Activated CD4-positive, alpha-beta T cell treated with anti-CD3 and anti-CD28 coated beads for 24 hours (primary cell): Measurements from ENCODE around the gene GTF3C5.
A peak's percentile ranks its signal among the peaks of the same experiment; 100 is the strongest.
"Not testable (repeated sequence)": the region's sequence is repeated elsewhere in the genome, so short reads cannot be mapped to it uniquely, and the experiment has no call there.

Experiments
- DNase-seq, 2 donors: peaks; one replicate each; pipeline ENCODE4 v3.0.0-alpha.2; 2020; ENCODE audit warnings: low read depth in 2 of 2

The GTF3C5 gene

DNA sequence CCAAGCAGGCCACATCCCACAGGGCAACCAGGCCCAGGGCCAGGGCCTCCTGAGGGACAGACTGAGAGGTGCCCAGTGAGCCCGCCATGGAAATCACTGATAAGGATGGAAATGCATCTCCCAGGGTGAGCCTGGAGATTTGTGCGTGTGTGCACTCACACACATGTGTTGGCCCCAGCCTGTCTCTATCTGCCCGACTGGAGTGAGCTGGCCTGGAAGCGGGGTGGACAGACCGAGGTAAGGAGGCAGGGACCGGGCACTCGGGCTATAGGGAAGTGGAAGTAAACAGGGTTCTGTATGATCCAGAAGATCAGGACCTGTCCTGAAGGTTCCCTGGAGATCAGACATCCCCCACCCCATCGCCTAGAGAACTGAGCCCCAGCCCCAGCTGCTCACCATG, 34.9 kb upstream of the GTF3C5 start:
- DNase-seq = no peak

DNA sequence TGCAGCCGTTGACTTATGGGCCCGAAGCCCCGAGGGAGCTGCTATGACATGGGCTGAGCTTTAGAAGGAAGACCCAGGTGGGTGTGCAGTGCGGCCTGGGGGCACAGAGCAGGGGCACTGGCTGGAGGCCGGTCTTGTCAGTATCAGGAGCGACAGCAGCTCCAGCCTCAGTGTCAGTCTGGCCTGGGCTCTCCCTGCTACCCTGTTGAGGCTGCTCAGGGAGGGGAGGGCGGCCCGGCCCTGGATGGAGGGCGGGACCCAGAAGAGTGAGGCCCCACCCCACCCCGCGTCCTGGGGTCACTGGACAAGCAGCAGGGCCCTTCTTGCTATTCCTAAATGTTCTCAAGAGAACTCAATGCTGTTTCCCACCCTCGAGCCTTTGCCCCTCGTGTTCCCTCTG, 34.3 kb upstream of the GTF3C5 start:
- DNase-seq = no peak

DNA sequence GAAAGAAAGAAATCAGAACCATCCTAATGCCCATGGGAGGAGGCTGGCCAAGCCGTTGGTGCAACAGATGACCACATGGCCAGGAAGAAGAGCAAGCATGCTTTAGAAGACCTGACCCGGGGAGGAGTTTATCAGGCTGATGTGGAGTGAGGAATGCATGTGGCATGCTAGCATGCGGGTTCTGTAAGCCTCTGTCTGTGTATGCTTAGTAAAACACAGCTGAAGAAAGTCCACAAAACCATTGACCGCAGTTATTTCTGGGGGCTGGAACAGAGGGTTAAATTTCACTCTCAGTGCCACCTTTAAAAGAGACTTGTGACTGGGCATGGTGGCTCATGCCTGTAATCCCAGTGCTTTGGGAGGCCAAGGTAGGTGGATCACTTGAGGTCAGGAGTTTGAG, 33.2 kb upstream of the GTF3C5 start:
- DNase-seq = no peak

DNA sequence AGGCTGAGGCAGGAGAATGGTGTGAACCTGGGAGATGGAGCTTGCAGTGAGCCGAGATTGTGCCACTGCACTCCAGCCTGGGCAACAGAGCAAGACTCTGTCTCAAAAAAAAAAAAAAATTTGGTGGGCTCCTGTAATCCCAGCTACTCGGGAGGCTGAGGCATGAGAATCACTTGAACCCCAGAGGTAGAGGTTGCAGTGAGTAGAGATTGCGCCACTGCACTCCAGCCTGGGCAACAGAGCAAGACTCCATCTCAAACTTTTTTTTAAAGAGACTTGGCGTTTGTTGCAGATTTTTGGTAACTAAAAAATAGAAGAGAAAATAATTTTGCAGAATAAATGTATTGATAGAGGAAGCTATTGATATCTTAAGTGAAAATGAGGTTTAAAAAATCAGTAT, 32.6 kb upstream of the GTF3C5 start:
- not testable (repeated sequence) for DNase-seq

DNA sequence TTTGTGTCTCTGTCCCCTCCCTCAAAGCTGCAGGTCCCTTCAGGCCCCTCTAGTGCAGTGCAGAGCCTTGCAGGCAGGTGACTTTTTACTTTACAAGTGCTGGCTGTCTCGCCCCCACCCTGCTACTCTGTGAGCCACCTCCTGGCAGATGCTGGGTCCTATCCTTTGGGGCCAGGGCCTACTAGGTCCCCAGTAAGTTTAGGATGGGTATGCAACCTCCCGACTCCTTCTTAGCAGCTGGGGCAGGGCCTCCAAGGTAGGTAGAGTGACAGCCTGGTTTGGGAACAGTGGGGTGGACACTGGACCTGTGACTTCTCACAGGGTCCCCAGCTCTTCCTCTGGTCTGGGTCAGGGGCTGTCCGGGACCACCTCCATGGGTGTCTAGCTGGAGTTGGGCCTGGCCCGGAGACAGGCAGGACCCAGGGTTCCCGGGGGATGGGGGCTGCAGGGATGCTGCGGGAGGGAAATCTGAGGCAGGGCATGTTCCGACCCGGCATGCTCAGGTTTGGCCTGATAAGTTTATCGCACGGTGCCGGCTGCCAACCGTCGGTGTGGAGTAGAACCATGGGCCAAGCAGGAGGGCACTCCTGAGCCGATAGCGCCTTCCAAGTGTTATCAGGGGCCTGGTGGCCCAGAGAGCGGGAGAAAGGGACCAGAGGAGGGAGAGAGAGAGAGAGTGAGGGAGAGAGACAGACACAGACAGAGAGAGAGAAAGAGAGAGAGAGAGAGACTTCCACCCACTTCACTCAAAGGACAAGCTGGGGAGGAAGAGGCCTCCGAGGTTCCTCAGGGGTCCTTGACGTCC, 31.8 kb upstream of the GTF3C5 start:
- DNase-seq = no peak

DNA sequence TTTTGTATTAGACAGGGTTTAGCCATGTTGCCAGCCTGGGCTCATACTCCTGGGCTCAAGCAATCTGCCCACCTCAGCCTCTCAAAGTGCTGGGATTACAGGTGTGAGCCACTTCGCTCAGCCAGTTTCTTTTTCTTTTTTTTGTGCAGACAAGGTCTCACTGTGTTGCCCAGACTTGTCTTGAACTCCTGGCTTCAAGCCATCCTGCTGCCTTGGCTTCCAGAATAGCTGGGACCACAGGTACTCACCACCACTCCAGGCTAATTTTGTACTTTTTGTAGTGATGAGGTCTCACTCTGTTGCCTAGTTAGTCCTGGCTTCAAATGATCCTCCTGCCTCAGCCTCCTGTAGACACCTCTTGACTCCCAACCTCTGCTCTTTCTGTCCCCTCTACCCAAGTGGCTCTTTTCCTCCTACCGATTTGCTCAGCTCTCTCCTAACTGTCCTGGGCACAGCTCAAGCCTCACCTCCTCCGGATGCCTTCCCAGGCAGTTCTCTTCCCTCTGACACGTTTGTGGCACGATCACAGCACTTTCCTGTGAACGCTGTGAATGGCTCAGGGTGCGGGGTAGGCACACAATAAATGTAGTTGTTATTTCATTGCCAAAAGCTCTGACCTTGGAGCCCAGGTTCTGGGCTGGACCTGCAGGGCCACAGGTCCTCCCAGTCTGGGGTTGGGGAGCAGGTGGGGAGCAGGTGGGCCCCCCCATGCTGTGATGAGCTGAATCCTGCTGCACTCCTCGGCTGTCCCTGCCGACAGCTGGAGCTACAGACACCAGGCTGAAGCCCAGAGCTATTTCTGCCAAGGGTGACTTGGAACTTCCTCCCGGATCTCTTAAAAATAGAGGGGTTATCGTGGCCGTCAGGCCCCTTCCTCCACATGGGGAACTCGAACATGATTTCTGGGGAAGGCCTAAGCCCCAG, 28.4 kb upstream of the GTF3C5 start:
- no peak for DNase-seq

DNA sequence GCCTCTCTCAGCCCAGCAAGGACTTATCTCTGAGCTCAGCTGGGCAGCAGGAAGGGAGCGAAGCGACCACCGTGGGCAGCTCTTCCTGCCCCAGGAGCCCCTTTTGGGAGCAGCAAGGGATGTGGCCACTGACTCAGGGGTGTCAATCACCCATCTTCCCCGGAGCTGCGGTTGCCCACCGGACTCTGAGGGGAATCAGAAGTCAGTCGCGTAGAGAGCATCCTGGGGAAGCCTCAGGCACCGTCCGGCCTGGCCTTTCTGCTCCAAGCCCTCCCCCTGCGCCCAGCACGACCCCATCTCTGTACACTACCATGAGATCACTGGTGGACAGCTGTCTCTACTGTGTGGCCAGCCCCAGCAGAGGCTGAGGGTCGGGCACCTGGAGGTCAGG, 27.7 kb upstream of the GTF3C5 start:
- no peak for DNase-seq

DNA sequence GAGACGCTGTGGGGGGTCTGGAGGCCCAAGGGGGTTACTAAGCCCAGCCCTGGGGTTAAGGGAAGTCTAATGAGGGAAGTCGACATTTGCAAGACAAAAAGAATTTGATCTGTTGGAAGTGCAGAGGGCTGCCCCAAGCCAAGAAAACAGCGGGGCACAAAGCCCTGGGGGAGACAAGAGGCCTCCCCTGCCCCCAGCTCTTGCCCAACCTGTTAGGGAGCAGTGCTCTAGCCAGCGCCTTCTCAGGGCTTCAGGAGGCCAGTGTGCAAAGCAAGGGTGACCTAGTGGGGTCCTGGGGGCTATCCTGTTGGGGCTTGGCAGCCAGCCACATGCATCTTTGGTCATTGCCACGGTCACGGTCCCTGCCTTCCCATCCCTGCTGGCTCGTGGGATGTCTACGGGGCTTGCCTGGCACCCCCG, 27.1 kb upstream of the GTF3C5 start:
- DNase-seq = no peak

DNA sequence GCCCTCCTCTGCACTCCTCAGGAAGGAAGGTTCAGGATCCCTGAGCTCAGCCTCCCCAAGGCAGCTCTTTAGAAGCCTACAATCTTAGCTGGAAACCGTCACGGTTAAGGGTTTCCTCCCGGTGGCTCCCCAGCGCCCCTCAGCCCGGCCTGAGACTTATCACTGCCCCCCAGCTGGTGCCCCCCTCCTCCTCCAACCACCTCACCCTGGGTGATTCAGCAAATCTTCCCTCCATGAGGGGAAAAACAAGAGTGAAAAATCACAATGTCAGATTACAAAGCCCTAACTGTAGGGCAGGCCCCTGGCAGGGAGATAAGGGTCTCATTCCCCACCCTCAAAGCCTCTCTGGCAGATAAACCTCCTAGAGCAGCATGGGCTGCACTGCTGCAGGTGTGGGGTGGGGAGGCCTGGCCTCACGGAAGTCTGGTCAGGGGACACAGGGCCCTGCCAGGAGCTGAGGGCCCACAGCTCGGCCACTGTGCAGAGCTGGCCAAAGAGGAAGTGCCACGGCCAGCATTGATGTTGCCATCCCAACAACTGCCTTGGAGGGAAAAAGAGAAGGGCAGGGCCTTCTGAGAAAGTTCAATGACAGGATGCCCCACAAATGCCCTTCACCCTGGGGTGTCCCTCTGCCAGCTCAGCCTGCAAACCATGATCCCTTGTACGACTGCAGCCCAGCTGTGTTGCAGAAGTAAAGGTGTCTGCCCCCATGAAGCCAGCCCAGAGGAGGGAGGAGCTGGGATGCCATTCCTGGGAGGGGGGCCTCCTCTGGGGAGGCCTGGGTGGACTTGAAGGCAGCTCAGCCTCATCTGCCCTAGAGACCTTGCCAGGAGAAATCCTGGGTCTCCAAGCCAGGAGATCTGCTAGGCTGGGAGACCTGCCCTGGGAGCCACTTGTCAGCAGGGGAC, 26.5 kb upstream of the GTF3C5 start:
- no peak for DNase-seq

DNA sequence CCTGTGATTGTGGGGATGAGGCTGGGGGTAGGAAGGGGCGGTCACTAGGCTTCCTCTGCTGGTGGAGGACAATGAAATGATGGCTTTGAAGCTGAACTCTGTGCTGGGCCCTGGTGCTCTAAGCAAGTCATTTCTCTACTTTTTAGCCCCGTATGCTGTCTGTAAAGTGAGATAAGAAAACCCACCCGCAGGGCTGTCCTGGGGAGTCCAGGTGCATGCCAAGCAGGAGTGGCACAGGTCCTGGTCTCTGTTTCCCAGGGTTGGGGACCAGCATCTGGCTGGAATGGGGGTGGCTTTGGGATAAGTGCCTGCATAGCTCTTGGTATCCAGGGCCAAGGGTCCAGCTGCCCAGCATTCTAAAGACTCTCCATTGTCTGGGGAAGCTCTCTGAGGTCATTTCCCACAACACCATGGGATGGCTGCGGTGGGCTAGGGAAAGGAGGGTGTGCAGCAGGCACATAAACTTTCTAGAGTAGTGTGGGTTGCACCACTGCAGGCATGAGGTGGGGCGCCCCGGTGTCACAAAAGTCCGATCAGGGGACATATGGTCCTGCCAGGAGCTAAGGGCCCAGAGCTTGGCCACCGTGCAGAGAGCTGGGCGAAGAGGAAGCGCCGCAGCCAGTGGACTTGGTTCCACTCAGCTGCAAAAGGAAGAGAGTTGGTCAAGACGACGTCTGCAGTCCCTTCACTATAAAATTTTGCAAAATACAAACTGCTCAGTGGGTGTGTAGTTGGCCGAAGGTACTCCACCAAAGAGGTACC, 25.6 kb upstream of the GTF3C5 start:
- DNase-seq = no peak

DNA sequence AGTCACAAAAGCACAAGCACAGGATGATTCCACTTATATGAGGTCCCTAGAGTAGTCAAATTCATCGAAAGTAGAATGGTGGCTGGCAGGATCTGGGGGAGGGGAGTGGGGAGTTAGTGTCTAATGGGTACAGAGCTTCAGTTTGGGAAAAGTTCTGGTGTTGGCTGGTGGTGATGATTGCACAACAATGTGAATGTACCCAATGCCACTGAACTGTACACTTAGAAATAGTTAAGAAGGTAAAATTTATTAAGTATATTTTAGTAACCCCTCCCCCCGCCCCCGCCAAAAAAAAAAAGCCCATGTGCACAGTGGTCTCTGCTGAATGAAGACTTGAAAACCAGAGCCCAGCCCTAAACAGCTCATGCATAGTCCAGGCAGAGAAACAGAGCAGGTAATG, 24.8 kb upstream of the GTF3C5 start:
- no peak for DNase-seq

DNA sequence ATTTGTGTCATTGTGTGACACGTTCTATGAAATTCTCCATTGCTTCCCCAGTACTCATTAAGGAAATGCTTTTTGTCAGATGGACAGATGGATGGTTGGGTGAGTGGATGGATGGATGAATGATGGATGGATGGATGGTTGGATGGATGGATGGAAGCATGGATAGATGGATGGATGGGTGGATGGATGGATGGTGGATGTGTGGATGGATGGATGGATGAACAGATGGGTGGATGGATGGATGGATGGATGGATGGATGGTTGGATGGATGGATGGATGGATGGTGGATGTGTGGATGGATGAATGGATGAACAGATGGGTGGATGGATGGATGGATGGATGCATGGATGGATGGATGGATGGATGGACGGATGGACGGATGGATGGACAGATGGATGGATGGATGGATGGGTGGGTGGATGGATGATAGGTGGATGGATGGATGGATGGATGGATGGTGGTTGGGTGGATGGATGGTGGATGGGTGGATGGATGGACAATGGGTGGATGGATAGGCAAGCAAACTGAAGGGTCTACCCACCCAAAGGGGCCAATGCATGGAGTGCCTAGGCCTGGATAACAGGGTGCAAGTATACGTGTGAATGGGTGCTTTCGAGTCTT, 24.0 kb upstream of the GTF3C5 start:
- no peak for DNase-seq

DNA sequence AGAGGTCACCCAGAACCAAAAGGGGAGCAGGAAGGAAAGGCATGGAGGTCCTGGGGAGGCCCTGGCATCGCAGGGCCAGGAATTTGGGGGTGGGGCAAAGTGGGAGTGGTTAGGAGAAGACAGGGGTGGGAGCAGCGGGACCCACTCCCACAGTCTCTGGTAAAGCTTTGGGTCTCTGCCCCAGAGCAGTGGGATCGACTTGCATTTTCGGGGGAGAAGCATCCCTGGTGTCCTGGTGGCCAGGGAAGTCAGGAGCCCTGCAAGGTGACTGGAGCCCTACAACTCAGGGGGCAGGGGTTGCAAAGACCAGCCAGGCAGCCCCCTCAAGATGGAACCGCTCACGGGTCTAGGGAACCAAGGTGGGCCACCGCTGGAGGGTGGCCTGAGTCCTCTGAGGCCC, 22.4 kb upstream of the GTF3C5 start:
- DNase-seq = no peak

DNA sequence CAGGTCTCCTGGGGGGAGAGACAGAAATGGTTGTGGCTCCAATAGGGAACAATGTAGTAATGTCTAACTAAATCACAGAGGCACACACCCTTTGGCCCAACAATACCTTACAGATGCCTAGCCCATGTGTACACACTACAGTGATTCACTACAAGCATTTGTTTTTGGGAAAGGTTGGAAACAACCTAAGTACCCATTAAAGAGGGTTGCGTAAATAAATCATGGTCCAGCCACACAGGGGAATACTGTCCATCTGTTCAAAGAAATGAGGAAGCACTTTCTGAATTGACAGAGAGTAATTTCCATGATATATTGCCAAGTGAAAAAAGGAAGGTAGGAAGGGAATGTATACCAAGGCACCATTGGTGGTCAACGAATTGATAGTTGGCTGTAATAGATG, 22.0 kb upstream of the GTF3C5 start:
- no peak for DNase-seq

DNA sequence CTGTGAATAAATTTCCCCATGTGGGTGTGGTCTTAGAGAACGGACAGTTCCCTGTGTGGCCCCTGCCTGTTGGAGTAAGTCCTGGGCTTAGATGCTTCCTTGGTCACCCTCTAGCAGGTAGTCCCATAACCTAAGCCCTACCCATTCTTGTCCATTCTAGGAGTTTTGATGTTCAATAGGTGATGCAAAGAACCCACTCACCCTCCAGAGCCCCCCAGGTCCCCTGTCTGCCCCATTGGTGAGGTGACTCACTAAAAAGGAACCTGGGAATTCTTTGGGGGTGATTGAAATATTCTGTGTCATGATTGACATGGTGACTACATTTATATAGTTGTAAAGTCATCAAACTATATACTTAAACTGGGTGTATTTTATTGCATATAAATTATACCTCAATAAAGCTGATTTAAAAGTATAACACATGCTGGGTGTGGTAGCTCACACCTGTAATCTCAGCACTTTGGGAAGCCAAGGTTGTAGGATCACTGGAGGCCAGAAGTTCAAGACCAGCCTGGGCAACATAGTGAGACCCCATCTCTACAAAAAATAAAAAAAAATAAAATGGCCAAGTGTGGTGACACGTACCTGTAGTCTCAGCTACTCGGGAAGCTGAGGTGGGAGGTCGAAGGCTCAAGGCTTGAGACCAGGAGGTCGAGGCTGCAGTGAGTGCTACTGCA, 20.8 kb upstream of the GTF3C5 start:
- no peak for DNase-seq

DNA sequence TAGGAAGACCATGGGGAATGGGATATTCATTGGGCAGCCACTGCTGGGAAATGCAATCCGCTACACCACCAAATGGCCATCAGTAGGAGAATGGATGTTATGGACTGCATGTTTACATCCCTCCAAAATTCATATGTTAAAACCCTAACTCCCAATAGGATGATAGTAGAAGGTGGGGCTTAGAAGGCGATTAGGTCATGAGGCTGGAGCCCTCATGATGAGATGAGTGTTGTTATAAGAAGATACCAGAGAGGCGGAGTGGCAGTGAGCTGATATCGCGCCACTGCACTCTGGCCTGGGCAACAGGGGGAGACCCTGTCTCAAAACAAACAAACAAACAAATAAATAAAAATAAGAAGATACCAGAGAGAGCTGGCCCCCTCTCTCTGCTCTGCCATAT, 16.1 kb upstream of the GTF3C5 start:
- no peak for DNase-seq

DNA sequence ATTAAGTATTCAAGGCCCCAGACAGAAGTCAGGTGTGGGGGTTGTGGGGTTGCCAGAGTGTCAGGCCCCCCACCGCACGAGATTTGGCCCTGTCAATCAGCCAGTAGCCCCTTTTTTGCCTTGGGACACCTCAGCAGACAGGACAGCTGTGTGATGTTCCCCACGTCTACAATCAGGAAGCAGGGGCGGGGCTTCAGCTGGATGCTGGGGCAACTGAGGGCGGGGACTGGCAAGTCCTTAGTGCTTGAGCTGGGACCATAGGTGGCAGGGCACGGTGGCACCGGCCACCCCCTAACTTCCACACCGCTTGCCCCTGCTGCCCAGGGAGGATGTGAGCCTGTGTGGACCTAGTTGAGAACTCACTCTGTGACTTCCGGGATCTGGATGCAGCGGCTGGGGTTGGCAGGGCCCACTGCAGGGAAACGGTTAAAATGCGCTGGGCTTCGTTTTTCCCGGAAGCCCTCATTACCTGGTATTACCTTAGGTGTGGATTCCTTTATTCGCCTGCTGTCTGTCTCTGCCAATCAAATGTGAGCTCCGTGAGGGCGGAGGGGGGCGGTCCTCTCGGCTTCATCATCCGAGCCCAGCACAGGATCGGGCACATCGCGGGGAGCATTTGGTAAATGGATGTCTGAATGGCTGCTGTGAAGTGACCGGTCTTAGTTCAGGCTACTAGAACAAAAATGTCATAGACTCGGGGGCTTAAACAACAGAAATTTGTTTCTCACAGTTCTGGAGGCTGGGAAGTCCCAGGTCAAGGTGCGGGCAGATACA, 7.5 kb upstream of the GTF3C5 start:
- DNase-seq = peak in 1 of 2 donors; percentile 51

DNA sequence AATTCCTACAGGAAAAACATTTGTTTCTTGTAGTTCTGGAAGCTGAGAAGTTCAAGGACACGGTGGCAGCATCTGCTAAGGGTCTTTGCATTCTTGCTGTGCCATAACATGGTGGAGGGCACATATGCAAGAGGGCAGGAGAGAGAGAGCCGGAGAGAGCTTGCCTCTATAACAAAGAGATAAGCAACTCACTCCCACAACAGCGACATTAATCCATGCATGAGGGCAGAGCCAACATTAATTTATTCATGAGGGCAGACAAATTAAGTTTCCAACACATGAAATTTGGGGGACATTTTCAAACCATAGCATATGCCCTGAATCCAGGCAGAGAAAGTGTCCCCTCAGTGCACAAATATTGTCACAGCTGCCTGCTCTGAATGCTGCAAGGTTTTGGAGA, 4.4 kb upstream of the GTF3C5 start:
- no peak for DNase-seq

DNA sequence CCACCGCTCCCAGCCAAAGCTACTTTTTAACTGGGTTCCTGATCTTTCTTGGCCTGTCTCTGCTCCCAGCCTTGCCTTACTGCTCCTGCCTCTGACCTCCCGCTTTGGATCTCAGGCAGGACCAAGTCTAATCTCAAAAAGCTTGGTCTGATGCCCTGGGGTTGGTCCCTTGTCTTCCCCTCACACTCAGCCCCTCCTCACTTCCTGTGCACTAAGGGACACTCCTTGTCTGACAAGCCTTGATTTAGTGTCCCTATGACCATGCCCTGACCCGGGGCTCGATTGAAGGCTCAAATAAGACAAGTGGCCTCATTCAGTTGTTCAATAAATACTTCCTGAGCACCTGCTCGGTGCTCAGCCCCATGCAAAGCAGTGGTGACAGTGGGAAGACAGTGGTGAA, 3.7 kb upstream of the GTF3C5 start:
- DNase-seq = no peak
